ENCODE data around the gene RAI14.
A peak's percentile ranks its signal among the peaks of the same experiment; 100 is the strongest.
"Not testable (repeated sequence)": the region's sequence is repeated elsewhere in the genome, so short reads cannot be mapped to it uniquely, and the experiment has no call there.

The RAI14 gene

GRCh38 chr5:34698754-34699153 lies 42.6 kb downstream of the RAI14 start:
- no peak for DNase-seq (ENCODE audit: low read depth)

GRCh38 chr5:34699155-34700077 lies 43.3 kb downstream of the RAI14 start:
- no peak for DNase-seq (ENCODE audit: low read depth)

- no peak for DNase-seq (ENCODE audit: low read depth)
These were observed 43.9 kb downstream of the RAI14 start for GRCh38 chr5:34700078-34700452.

- not testable (repeated sequence) for DNase-seq (ENCODE audit: low read depth)
These were observed 45.3 kb downstream of the RAI14 start for GRCh38 chr5:34701442-34701841.

- no peak for DNase-seq (ENCODE audit: low read depth)
These were observed 47.9 kb downstream of the RAI14 start for GRCh38 chr5:34703767-34704713.

GRCh38 chr5:34706084-34706483 lies 50.0 kb downstream of the RAI14 start:
- no peak for DNase-seq (ENCODE audit: low read depth)

- DNase-seq (ENCODE audit: low read depth): no peak
These were observed 51.5 kb downstream of the RAI14 start for GRCh38 chr5:34707451-34708107.

- DNase-seq (ENCODE audit: low read depth): no peak
These were observed 52.6 kb downstream of the RAI14 start for GRCh38 chr5:34708777-34709176.

- DNase-seq (ENCODE audit: low read depth): peak; percentile 95
These were observed 53.9 kb downstream of the RAI14 start for GRCh38 chr5:34709861-34710673.

GRCh38 chr5:34712565-34712964 lies 56.4 kb downstream of the RAI14 start:
- no peak for DNase-seq (ENCODE audit: low read depth)

GRCh38 chr5:34715711-34716110 lies 59.6 kb downstream of the RAI14 start:
- DNase-seq (ENCODE audit: low read depth): no peak

- DNase-seq (ENCODE audit: low read depth): peak; percentile 68
These were observed 60.9 kb downstream of the RAI14 start for GRCh38 chr5:34716986-34717385.

GRCh38 chr5:34717426-34718327 lies 61.5 kb downstream of the RAI14 start:
- DNase-seq (ENCODE audit: low read depth): peak; percentile 98

- DNase-seq (ENCODE audit: low read depth): no peak
These were observed 62.4 kb downstream of the RAI14 start for GRCh38 chr5:34718516-34718915.

GRCh38 chr5:34719029-34719428 lies 62.9 kb downstream of the RAI14 start:
- DNase-seq (ENCODE audit: low read depth): no peak

GRCh38 chr5:34721327-34721726 lies 65.2 kb downstream of the RAI14 start:
- peak; percentile 63 for DNase-seq (ENCODE audit: low read depth)

- no peak for DNase-seq (ENCODE audit: low read depth)
These were observed 66.1 kb downstream of the RAI14 start for GRCh38 chr5:34722183-34722582.

GRCh38 chr5:34724741-34725140 lies 68.6 kb downstream of the RAI14 start:
- no peak for DNase-seq (ENCODE audit: low read depth)

GRCh38 chr5:34727166-34727749 lies 71.1 kb downstream of the RAI14 start:
- DNase-seq (ENCODE audit: low read depth): not testable (repeated sequence)

GRCh38 chr5:34728236-34728635 lies 72.1 kb downstream of the RAI14 start:
- DNase-seq (ENCODE audit: low read depth): no peak

All from amniotic epithelial cell (primary cell).